Large intestine (tissue), 3 donors: Measurements from ENCODE around the gene PHETA2. TPM values are rescaled to one million over a fixed set of nuclear protein-coding genes. Genes with fewer than 3 reads are reported as not detected.

Experiments used
- DNase-seq, 2 donors: peaks; one replicate each; pipeline versions ENCODE4 v3.0.0 to v3.0.0-alpha.2; 2013
- H3K27ac ChIP-seq: one replicate; pipeline ENCODE4 v1.5.1; 2013; ENCODE audit warnings: low read length
- H3K27me3 ChIP-seq: 2 replicates; pipeline ENCODE4 v1.6.1; 2013; ENCODE audit warnings: low read length; ENCODE audit not compliant: control insufficient read depth, insufficient read depth
- H3K36me3 ChIP-seq: 2 replicates; pipeline ENCODE4 v1.6.1; 2013; ENCODE audit warnings: low read length; ENCODE audit not compliant: control insufficient read depth, insufficient read depth
- H3K4me1 ChIP-seq: one replicate; pipeline ENCODE4 v1.6.1; 2013; ENCODE audit warnings: low read length; ENCODE audit not compliant: control insufficient read depth, insufficient read depth
- H3K4me3 ChIP-seq: one replicate; pipeline ENCODE4 v1.5.1; 2013; ENCODE audit warnings: low read length
- H3K9me3 ChIP-seq: one replicate; pipeline ENCODE4 v1.6.1; 2013; ENCODE audit warnings: mild to moderate bottlenecking, low read depth, low read length, moderate library complexity; ENCODE audit not compliant: control insufficient read depth
- WGBS: methylation state at CpG from one replicate; pipeline ENCODE4 v1.1.5; 2013; ENCODE audit warnings: low lambda C conversion rate; ENCODE audit not compliant: insufficient coverage; 5-methylcytosine and 5-hydroxymethylcytosine counted together
- polyA plus RNA-seq: library from polyadenylated mRNA; unstranded; fragments of 120-200 nt; gene quantifications from one replicate; pipeline ENCODE4 v1.2.1, GENCODE V29; 2013

The PHETA2 gene
- polyA plus RNA-seq, 1 donor = 10.7 TPM

DNA sequence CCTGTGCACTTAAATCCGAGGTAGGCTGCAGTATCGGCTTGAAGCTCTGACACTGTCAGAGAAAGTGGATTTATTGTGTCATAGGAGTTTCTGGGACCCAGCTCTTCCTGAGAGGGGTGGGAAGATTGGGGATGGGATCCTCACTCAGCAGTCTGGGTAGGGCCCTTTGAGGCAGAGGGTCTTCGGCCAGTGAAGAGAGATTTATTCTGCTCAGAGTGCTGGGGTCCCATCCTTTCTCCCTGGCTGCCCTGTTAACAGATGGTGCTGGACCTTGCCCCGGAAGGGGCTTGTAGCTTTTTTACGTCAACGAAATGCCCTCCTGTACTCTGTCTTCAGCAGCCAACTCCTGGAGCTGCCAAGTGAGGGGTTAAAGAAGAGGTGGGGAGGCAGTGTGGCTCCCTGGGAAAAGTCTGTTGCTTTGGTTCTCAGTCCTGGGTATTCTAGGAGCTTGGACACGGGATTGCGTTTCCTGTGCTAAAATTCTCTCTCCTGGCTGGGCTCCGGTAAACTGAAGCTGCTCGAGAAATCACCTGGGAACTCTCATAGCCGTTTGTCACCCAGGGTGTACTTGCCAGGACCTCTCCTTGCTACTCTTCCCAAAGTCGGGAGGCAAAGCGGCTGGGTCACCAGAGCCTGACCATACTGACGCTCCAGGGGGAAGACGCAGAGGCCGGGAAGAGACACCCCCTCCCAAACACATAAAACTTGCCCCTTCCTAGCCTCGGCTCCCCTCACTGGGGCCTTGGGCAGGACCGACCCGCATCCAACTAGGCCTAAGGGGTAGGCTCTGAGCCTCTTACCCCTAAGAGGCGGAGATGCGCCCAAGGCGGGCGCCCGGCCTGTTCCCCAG, 4.6 kb downstream of the PHETA2 start:
- Histone ChIP-seq H3K27ac (peak overlapping the region; percentile 100), H3K4me1 (peaks cover 31% of the 10 kb centered on the region), H3K27me3 (no peaks in the 10 kb centered on the region), H3K9me3 (no peaks in the 10 kb centered on the region), H3K4me3 (peak overlapping the region; percentile 71), H3K36me3 (peaks cover 36% of the 10 kb centered on the region)
- no CpG with 5 or more reads among the region's 24 CpGs for WGBS
- DNase-seq = peak in 1 of 2 donors; percentile 79

DNA sequence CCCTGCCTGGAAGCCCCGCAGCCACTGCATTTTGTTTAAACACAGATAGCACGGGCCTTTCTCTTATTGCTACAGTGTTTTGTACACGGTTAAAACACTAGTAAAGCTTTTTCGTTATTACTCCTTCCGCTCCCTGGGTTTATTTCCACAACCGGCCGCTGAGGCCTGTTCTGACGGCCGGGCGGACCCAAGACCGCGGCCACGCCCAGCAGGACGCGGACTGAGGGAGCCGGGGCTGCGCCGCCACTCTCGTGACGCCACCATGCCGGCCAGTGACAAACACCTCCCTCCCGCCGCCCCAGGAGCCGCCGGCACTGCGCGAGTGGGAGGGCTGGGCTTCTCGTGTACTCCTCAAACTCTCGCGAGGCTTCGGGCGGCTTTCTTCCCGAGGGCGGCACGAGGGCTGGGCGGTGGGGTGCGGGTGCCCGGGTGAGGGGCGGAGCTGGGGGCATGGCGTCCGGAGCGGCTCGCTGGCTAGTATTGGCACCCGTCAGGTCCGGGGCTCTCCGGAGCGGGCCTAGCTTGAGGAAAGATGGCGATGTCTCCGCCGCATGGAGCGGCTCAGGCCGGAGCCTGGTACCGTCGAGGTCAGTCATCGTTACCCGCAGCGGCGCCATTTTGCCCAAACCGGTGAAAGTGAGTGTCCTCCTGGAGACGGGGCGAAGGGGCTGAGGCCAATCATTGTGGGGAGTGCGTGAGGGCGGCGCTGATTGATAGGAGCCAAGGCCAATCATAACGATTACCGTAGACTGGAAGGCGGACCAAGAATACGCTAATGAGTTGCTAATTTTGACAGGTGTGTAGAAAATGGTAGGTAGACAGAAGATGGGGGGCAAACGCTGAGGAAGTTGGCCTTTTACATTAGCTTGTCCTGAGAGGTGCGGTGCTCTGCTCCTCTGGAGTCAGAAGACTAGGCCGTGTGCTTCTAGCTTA, 5.5 kb downstream of the PHETA2 start, which contains the start of gene SMDT1:
SMDT1 (plus strand) TSS at position 382 of the 933 bp plus-strand sequence; CDS start at position 451, 69 bp downstream.
- H3K9me3 ChIP-seq = no peaks in the 10 kb centered on the region
- peaks cover 27% of the 10 kb centered on the region for H3K4me1 ChIP-seq
- peak within 1 kb of the TSS; percentile 100 for H3K27ac ChIP-seq
- peak within 1 kb of the TSS; percentile 71 for H3K4me3 ChIP-seq
- peaks cover 42% of the 10 kb centered on the region for H3K36me3 ChIP-seq
- WGBS = 0% methylated on average over 2 of the region's 71 CpGs
- H3K27me3 ChIP-seq = no peaks in the 10 kb centered on the region
- peak; percentile 98 to 99 for DNase-seq

DNA sequence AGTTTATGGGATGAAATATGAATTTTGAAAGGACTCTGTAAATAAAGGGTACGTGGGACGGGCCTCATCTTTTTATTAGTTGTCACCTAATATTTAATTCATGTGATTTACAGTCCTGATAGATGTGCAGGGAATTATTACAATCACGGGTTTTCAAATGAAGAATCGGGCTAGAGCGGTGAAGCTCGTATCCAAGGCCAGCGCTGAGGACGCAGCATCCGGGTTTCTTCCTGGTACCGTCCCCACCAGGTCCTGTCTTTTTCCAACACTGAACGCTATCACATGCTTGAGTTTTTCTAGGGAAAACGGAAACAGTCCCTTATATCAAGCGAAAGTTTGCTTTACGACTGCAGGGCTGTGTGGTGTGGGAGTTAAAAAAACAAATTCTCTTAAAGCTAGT, 6.2 kb downstream of the PHETA2 start:
- DNase-seq = peak in 1 of 2 donors; percentile 73

DNA sequence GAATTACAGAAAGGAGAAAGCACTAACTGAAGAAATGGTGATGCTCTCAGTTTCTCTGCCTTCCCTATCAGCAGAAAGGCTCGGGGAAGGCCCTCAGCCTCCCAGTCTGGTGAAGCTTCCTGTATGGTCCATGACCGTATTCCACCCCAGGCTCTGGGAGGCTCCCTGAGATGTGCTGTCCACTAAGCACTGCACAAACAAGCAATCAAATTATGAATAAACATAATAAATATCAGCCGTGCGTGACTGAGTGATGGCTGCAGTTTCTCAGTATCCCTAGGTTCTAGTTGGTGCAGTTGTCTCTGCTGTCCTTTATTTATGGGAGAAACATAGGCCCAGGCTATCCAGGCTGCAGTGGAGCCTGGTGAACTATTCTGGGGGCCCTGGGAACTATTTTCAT, 9.1 kb downstream of the PHETA2 start:
- Histone ChIP-seq H3K27ac (no peak overlapping the region), H3K4me3 (no peak overlapping the region), H3K36me3 (peaks cover 40% of the 10 kb centered on the region), H3K27me3 (no peaks in the 10 kb centered on the region), H3K4me1 (peaks cover 14% of the 10 kb centered on the region), H3K9me3 (no peaks in the 10 kb centered on the region)
- WGBS = no CpG with 5 or more reads among the region's 4 CpGs
- no peak for DNase-seq

More for the DNA sequence above, 6.2 kb downstream of the PHETA2 start:
- Histone ChIP-seq H3K27me3 (no peaks in the 10 kb centered on the region), H3K27ac (peak overlapping the region; percentile 100), H3K4me1 (peaks cover 20% of the 10 kb centered on the region), H3K4me3 (peak overlapping the region; percentile 71), H3K9me3 (no peaks in the 10 kb centered on the region), H3K36me3 (peaks cover 46% of the 10 kb centered on the region)
- no CpG with 5 or more reads among the region's 14 CpGs for WGBS

DNA sequence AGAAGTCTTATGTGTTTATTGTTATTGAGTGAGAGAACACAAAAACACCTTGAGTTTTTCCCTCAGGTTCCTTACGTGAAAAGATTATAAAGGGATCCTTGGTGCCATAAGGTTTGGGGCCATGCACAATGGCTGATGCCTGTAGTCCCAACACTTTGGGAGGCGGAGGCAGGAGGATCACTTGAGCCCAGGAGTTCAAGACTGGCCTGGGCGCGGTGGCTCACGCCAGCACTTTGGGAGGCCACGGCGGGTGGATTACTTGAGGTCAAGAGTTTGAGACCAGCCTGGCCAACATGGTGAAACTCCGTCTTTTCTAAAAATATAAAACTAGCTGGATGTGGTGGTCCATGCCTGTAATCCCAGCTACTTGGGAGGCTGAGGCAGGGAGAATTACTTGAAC, 10.8 kb downstream of the PHETA2 start:
- Histone ChIP-seq H3K4me1 (peaks cover 7% of the 10 kb centered on the region), H3K36me3 (peaks cover 40% of the 10 kb centered on the region), H3K27me3 (no peaks in the 10 kb centered on the region), H3K27ac (no peak overlapping the region), H3K4me3 (no peak overlapping the region), H3K9me3 (no peaks in the 10 kb centered on the region)
- no peak for DNase-seq
- WGBS = no CpG with 5 or more reads among the region's 8 CpGs

DNA sequence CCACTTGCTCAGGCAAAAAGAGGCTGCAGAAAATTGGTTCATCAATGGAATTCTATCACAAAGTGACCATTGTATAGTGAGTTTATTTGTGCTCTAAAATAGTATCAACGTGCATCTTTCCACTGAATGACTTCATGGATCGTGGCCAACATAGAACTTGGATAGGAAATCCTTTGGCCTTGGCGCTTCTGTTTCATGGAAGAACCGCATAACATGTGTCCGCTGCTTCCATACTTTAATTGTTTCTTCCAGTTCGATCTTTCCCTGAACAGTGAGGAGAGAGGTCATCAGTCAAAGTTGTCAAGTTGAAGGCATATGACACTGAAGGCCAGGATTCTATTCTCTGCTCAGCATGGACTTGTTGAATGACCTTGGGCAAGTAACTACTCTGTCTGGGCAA, 12.0 kb downstream of the PHETA2 start:
- 100% methylated on average over 1 of the region's 6 CpGs for WGBS
- no peaks in the 10 kb centered on the region for H3K27me3 ChIP-seq
- H3K36me3 ChIP-seq = peaks cover 40% of the 10 kb centered on the region
- peaks cover 4% of the 10 kb centered on the region for H3K4me1 ChIP-seq
- no peak overlapping the region for H3K27ac ChIP-seq
- no peak overlapping the region for H3K4me3 ChIP-seq
- no peak for DNase-seq
- no peaks in the 10 kb centered on the region for H3K9me3 ChIP-seq

DNA sequence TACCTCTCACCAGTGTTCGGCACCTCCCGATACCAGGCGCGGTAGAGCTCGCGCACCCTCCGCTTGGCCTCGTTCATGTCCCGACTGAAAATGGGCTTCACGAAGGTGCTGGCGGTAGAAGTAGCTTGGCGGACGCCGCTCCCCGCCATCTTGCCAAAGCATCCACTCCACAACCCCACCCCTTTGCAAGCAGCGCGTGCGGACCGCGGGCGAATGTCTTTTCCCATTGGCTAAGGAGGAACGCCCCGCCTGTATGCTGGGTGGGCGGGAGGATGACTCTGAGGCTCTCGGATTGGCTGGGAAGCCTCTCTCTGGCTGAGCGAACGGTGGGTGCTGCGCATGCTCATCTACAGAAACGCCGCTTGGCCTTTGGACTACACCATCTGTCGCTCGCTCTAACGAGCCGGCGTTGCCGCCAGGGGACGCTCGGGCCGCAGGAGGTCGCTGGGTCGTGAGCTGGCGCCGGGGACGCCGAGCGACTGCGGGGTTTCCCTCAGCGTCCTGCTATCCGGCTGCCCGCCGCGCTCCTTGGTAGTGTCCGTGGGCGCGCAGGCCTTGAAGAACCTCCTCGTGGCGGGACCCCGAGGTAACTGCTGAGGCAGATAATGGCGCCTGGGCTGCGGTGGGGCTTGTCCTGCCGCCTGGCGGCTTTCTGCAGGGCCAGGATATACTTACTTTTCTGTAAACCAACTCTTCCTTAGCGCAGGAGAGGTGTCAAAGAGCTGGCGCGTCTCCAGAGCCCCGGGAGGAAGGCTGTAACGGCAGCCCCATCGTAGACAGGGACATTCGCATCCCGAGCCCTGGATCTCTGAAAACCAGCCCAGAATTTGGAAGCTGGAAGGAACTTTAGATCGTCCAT, 16.8 kb downstream of the PHETA2 start, which contains the start of gene NDUFA6:
NDUFA6 (minus strand) TSS at position 177 of the 859 bp plus-strand sequence; CDS start at position 149, 28 bp downstream.
- H3K27ac ChIP-seq = peak within 1 kb of the TSS; percentile 99
- no peaks in the 10 kb centered on the region for H3K27me3 ChIP-seq
- H3K9me3 ChIP-seq = peaks cover 3% of the 10 kb centered on the region
- WGBS = no CpG with 5 or more reads among the region's 71 CpGs
- H3K36me3 ChIP-seq = peaks cover 8% of the 10 kb centered on the region
- DNase-seq = peak; percentile 99 to 100
- H3K4me3 ChIP-seq = peak within 1 kb of the TSS; percentile 96
- peaks cover 7% of the 10 kb centered on the region for H3K4me1 ChIP-seq

DNA sequence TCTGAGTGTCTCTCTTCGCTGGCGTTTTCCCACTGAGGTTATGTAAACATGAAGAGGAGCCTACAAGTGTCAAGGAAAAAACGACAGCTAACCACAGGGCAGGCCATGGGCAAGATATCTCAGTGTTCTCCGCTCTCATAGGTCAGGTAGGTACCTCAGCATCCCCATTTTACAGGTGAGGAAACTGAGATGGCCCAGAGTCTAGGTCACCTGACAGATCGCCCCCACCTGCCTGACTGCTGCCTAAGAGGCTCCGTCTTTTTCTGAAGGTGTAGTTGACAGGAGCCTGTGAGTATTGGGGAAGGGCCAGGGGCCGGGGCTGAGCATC, 17.4 kb downstream of the PHETA2 start:
- WGBS = no CpG with 5 or more reads among the region's 7 CpGs
- Histone ChIP-seq H3K27me3 (no peaks in the 10 kb centered on the region), H3K9me3 (peaks cover 3% of the 10 kb centered on the region), H3K27ac (peak overlapping the region; percentile 81), H3K4me1 (peaks cover 7% of the 10 kb centered on the region), H3K4me3 (peak overlapping the region; percentile 96), H3K36me3 (peaks cover 2% of the 10 kb centered on the region)
- no peak for DNase-seq

DNA sequence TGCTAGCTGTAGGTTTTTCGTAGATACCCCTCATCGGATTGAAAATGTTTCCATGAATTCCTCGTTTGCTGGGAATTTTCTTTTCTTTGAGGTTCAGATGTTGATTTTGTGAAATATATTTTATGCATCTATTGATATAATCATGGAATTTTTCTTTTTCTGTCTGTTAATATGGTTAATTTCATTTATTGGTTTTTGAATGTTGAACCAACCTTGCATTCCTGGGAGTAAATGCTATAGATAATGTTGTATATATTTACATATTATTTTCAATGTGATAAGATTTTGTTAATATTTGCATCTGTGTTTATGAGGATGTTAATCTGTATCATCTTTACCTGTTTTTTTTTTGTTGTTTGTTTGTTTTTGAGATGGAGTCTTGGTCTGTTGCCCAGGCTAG, 27.2 kb downstream of the PHETA2 start:
- Histone ChIP-seq H3K4me1 (no peaks in the 10 kb centered on the region), H3K36me3 (peaks cover 4% of the 10 kb centered on the region), H3K27me3 (no peaks in the 10 kb centered on the region), H3K27ac (no peak overlapping the region), H3K4me3 (no peak overlapping the region), H3K9me3 (peaks cover 34% of the 10 kb centered on the region)
- WGBS = 100% methylated on average over 3 of the region's 3 CpGs
- DNase-seq = no peak
